GM15510 (cell line): ENCODE data around the gene CCDC191.

Source experiments
- POLR2A ChIP-seq: IDR thresholded peaks from 3 replicates; pipeline ENCODE4 v1.6.1; 2011; ENCODE audit warnings: borderline replicate concordance; ENCODE audit not compliant: insufficient read length; ENCODE audit errors: extremely low read depth

CCDC191 gene

DNA sequence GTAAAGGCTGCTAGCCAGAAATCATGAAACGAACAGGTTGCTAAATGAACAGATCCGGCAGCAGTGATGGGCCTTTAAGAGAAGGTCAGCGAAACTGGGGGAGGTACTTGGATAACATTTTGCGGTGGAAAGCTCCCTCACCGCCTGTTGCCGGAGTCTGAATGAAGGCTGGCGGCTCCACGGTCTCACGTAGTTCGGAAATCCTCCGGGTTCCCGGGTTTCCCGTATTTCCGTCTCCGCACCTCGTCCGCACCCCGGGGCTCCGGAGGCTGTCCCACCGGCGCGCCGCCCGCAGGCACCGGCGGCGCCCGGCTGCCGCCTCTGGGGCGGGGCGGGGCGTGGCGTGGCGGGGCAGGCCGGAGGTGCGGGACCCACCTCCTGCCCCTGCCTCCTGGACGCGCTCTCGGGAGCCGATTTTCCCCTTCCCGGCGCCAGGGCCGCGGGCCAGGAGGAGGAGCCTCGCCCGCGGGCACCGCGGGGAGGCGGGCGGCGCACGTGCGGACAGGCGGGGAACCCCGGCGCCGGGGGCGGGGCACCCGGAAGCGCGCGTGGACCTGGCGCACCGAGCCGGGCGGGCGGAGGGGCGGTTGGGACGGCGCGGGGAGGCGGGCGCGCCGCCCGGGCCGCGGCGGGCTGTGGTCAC, 108.8 kb downstream of the CCDC191 start, which contains the start of gene ZDHHC23:
Gene ZDHHC23 (plus strand): TSS at position 642 of the 643 bp plus-strand sequence. CDS start 790 bp downstream, outside the sequence.
- TF ChIP-seq POLR2A = peak; percentile 17

DNA sequence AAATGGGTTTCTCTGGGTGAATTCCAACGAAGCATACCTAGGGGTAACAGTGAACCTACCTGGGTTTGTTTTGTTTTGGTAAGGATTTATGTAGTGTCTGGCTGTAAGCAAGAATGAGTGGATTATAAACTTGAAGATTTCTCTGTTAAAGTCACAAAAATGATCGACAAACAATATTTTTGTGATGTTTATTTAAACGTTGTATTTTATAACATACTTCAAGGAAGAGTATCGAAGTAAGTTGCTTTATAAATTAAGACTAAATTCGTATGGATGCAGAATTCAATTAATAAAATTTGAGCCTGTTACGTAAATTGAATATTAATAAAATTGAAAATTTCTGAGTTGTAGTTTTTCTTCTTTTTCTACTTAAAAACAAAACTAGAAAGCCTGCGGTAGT, 109.5 kb downstream of the CCDC191 start:
- TF ChIP-seq POLR2A = no peak

DNA sequence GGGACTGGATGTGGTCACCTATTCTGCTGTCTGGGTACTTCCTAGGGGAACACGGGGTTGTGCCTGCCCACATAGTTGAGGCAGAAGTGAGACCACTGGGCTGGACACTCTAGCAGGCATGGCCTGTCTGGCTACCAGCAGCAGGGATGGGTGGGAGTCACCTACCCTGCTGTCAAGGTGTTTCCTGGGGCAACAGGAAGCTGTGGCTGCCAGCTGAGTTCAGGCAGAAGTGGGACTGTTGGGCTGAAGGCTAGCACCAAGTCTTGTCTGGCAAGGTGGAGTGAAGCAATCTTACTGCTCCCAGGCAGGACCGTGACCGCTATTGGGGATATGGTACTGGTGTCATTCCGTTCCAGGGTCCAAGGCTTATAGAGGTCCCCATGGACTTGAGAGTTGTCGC, 128.8 kb downstream of the CCDC191 start:
- no peak for TF ChIP-seq POLR2A

DNA sequence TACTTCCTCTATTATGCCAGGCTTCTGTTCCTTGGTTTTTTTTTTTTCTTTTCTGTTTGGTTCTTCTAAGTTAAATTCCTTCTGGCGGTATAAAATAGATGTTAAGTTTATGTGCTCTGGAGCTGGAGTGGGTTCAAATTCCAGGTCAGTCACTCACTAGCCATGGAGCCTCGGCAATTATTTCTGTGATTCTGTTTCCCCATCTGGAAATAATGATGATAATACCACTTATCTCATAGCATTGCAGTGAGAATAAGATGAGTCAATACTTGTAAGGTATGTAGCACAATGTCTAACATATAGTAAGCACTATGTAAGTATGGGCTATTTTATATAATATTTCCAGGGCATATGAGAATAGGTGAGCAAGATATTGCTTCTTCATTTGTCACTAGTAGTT, 141.7 kb downstream of the CCDC191 start:
- TF ChIP-seq POLR2A = no peak
